GM12892 (cell line): ENCODE results near the gene EMC8.

ENCODE experiments used
- POLR2A ChIP-seq: IDR thresholded peaks from 2 replicates; pipeline ENCODE4 v1.6.1; 2011; ENCODE audit warnings: low read depth, low read length, control low read depth
- POLR2AphosphoS5 ChIP-seq: IDR thresholded peaks from 2 replicates; pipeline ENCODE4 v1.6.1; 2011; ENCODE audit warnings: low read depth, low read length, control low read depth

DNA sequence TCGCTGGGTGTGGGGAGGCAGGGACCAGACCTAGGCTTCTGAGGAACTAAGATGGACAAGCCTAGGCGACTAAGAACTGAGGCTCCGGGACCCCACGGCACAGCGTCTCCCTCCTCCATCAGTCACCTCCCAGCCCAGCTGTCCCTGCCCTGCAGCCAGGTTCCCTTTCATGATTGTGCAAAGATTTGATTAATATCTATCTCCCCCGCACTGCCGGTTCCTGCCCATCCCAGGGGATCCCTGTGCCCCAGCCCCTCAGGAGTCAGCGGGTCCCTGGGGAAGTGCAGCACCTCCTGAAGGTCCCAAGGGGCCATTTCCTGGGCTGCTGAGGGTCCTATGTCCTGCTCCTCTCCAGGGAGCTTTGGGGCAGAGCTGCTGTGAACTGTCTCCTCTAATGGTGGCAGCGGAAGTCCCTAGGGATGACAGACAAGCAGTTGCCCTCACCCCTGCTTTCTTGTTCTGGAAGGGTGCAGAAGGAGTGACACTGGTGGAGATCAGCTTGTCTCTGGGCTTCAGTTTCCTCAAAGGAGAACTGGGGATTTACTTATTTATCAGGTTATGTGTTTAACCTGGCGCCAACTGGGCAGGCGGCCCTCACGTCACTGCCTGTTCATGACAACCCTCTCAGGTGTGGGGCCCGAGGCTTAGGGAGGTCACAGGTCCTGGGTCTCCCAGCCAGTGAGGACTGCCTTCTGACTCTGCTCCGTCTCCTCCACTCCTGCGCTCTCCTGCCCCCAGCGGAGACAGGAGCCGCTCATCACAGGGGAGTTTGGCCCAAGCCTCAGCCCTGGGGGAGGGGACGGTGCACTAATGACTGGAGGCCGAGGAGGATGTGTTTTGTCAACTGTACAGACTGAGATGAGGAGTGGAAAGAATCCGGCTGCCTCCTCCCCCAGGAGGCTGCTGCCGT lies 46.6 kb downstream of the EMC8 start:
- TF ChIP-seq POLR2A, result no peak
- no peak for TF ChIP-seq POLR2AphosphoS5
